Stimulated activated CD8-positive, alpha-beta memory T cell treated with anti-CD3 and anti-CD28 coated beads, Interleukin-4, amount 100 ng/mL, for 1 hour (primary cell): ENCODE measurements around the gene RAB4A.
A peak's percentile ranks its signal among the peaks of the same experiment; 100 is the strongest.

Experiments used
- DNase-seq, 2 donors: peaks; one replicate each; pipeline ENCODE4 v3.0.0-alpha.2; 2020; ENCODE audit warnings: low read depth in 2 of 2, low spot score in 1 of 2

Gene RAB4A

GRCh38 chr1:229334269-229334668, 63.4 kb downstream of the RAB4A start:
- DNase-seq = no peak

GRCh38 chr1:229334716-229335115, 63.8 kb downstream of the RAB4A start:
- no peak for DNase-seq

- no peak for DNase-seq
Measured at GRCh38 chr1:229336345-229336744, 65.4 kb downstream of the RAB4A start.

GRCh38 chr1:229339086-229339485, 68.2 kb downstream of the RAB4A start:
- no peak for DNase-seq

GRCh38 chr1:229339520-229339919, 68.6 kb downstream of the RAB4A start:
- DNase-seq = no peak

GRCh38 chr1:229340496-229340895, 69.6 kb downstream of the RAB4A start:
- DNase-seq = no peak

- DNase-seq = peak; percentile 64 to 65
Measured at GRCh38 chr1:229341774-229342655, 71.1 kb downstream of the RAB4A start.

GRCh38 chr1:229342656-229343569, 72.0 kb downstream of the RAB4A start, which contains the start of gene CCSAP:
Gene CCSAP (minus strand): TSS chr1:229343047. CDS start chr1:229342465, 582 bp downstream.
- DNase-seq = peak; percentile 26 to 28

- no peak for DNase-seq
Measured at GRCh38 chr1:229344139-229344538, 73.2 kb downstream of the RAB4A start.

- no peak for DNase-seq
Measured at GRCh38 chr1:229344937-229345684, 74.2 kb downstream of the RAB4A start.

- DNase-seq = no peak
Measured at GRCh38 chr1:229347528-229347927, 76.6 kb downstream of the RAB4A start.

GRCh38 chr1:229349463-229350385, 78.8 kb downstream of the RAB4A start:
- DNase-seq = no peak

- no peak for DNase-seq
Measured at GRCh38 chr1:229352975-229353374, 82.1 kb downstream of the RAB4A start.

GRCh38 chr1:229354226-229354625, 83.3 kb downstream of the RAB4A start:
- no peak for DNase-seq
